Epithelial cell of esophagus (primary cell): Measurements from ENCODE around the gene KCNK13.

ENCODE experiments used
- DNase-seq: peaks from one replicate; pipeline ENCODE4 v3.0.0; 2010; ENCODE audit warnings: low read depth
- H3K4me3 ChIP-seq: 2 replicates; pipeline ENCODE4 v1.5.1; 2011; ENCODE audit warnings: mild to moderate bottlenecking, low read length, control low read depth
- CTCF ChIP-seq: IDR thresholded peaks from 2 replicates; pipeline ENCODE4 v1.5.1; 2011; ENCODE audit warnings: low read depth, mild to moderate bottlenecking, low read length, control low read depth, inconsistent platforms; ENCODE audit not compliant: insufficient read depth; ENCODE audit errors: missing control alignments

Gene KCNK13

GRCh38 chr14:90050271-90050670 lies 11.5 kb upstream of the KCNK13 start:
- no peak overlapping the region for H3K4me3 ChIP-seq
- no peak for TF ChIP-seq CTCF
- peak; percentile 21 for DNase-seq

- no peak for TF ChIP-seq CTCF
- no peak overlapping the region for H3K4me3 ChIP-seq
- DNase-seq = no peak
These were observed 8.8 kb upstream of the KCNK13 start for GRCh38 chr14:90053044-90053443.

- H3K4me3 ChIP-seq = no peak overlapping the region
- DNase-seq = no peak
- no peak for TF ChIP-seq CTCF
These were observed 7.0 kb upstream of the KCNK13 start for GRCh38 chr14:90054803-90055202.

GRCh38 chr14:90056826-90057225 lies 5.0 kb upstream of the KCNK13 start:
- no peak for TF ChIP-seq CTCF
- no peak overlapping the region for H3K4me3 ChIP-seq
- no peak for DNase-seq

- no peak for TF ChIP-seq CTCF
- no peak for DNase-seq
- no peak overlapping the region for H3K4me3 ChIP-seq
These were observed 2.8 kb upstream of the KCNK13 start for GRCh38 chr14:90058876-90059458.

- peak overlapping the region; percentile 28 for H3K4me3 ChIP-seq
These were observed 1.4 kb upstream of the KCNK13 start for GRCh38 chr14:90060312-90060964.

More at GRCh38 chr14:90060312-90060964, 1.4 kb upstream of the KCNK13 start:
- peak; percentile 75 for DNase-seq
- TF ChIP-seq CTCF = no peak
